GM12865 (cell line): Measurements from ENCODE around the gene PKD2L1.
A peak's percentile ranks its signal among the peaks of the same experiment; 100 is the strongest.

Experiments used
- DNase-seq: peaks from one replicate; pipeline ENCODE4 v3.0.0; 2010; ENCODE audit warnings: low read depth
- H3K4me3 ChIP-seq: 2 replicates; pipeline ENCODE4 v1.5.1; 2011; ENCODE audit warnings: mild to moderate bottlenecking, low read depth, low read length, control low read depth
- CTCF ChIP-seq: IDR thresholded peaks from 2 replicates; pipeline ENCODE4 v1.5.1; 2011; ENCODE audit warnings: low read length, control low read depth, low read depth, inconsistent platforms; ENCODE audit not compliant: insufficient read depth; ENCODE audit errors: missing control alignments

Gene PKD2L1

GRCh38 chr10:100346765-100347567 is 16.9 kb upstream of the PKD2L1 start, which contains the start of gene SCD:
SCD (plus strand) TSS chr10:100347233; CDS start chr10:100347505, 272 bp downstream.
- no peak for TF ChIP-seq CTCF
- peak within 1 kb of the TSS; percentile 67 for H3K4me3 ChIP-seq
- DNase-seq = peak; percentile 96

- DNase-seq = peak; percentile 89
- H3K4me3 ChIP-seq = peak overlapping the region; percentile 67
- TF ChIP-seq CTCF = no peak
Measured at GRCh38 chr10:100346351-100346764, 16.3 kb upstream of the PKD2L1 start.

GRCh38 chr10:100345570-100346330 is 15.7 kb upstream of the PKD2L1 start:
- no peak for DNase-seq
- peak overlapping the region; percentile 67 for H3K4me3 ChIP-seq
- no peak for TF ChIP-seq CTCF

- no peak for TF ChIP-seq CTCF
- DNase-seq = no peak
- no peak overlapping the region for H3K4me3 ChIP-seq
Measured at GRCh38 chr10:100344241-100344788, 14.3 kb upstream of the PKD2L1 start.

GRCh38 chr10:100342627-100342972 is 12.6 kb upstream of the PKD2L1 start:
- no peak for TF ChIP-seq CTCF
- DNase-seq = no peak
- no peak overlapping the region for H3K4me3 ChIP-seq

- peak; percentile 61 for TF ChIP-seq CTCF
- no peak overlapping the region for H3K4me3 ChIP-seq
- peak; percentile 61 for DNase-seq
Measured at GRCh38 chr10:100341953-100342626, 12.1 kb upstream of the PKD2L1 start.
